Esophagus muscularis mucosa (tissue), 4 donors: ENCODE data around the gene USHBP1. TPM values are rescaled to one million over a fixed set of nuclear protein-coding genes. Genes with fewer than 3 reads are reported as not detected.

Experiments
- DNase-seq: peaks from one replicate; pipeline ENCODE4 v3.0.0-alpha.2; 2017; ENCODE audit errors: extremely low spot score
- H3K27ac ChIP-seq, 4 donors: fragments of 200-600 bp; sonication (generic); replicated peaks in 1 of 4; 1 replicate in 3 of 4; 2 replicates in 1 of 4; pipeline ENCODE4 v1.5.1; 2016 to 2019; ENCODE audit warnings: mild to moderate bottlenecking in 1 of 4
- H3K27me3 ChIP-seq, 4 donors: fragments of 200-600 bp; sonication (generic); one replicate each; pipeline versions ENCODE4 v1.5.1 to v1.6.0; 2016 to 2019
- H3K36me3 ChIP-seq, 4 donors: fragments of 200-600 bp; sonication (generic); one replicate each; pipeline ENCODE4 v1.5.1; 2016 to 2019
- H3K4me1 ChIP-seq, 4 donors: fragments of 200-600 bp; sonication (generic); one replicate each; pipeline ENCODE4 v1.5.1; 2016 to 2019
- H3K4me3 ChIP-seq, 4 donors: fragments of 200-600 bp; sonication (generic); 1 replicate in 2 of 4; 2 replicates in 2 of 4; pipeline ENCODE4 v1.5.1; 2016 to 2019; ENCODE audit warnings: mild to moderate bottlenecking in 4 of 4, moderate library complexity in 1 of 4
- H3K9me3 ChIP-seq, 4 donors: fragments of 200-600 bp; sonication (generic); 1 replicate in 3 of 4; 2 replicates in 1 of 4; pipeline ENCODE4 v1.5.1; 2016 to 2019
- EP300 ChIP-seq: sonication (generic); formaldehyde crosslinking; IDR thresholded peaks from one replicate; pipeline ENCODE4 v1.6.1; 2017; ENCODE audit warnings: antibody characterized with exemption
- POLR2A ChIP-seq: fragments of 450-650 bp; IDR thresholded peaks from one replicate; pipeline ENCODE4 v1.6.1; 2017; ENCODE audit warnings: antibody characterized with exemption, moderate library complexity, mild to moderate bottlenecking, low read depth
- POLR2AphosphoS5 ChIP-seq, 2 donors: sonication (generic); formaldehyde crosslinking; IDR thresholded peaks; one replicate each; pipeline ENCODE4 v1.6.1; 2017; ENCODE audit warnings: antibody characterized with exemption in 2 of 2
- WGBS: methylation state at CpG from one replicate; pipeline ENCODE4 v1.1.5; 2018; 5-methylcytosine and 5-hydroxymethylcytosine counted together
- intact Hi-C: fragments of 100-400 bp; cut with DNase I; formaldehyde crosslinking; loops from one replicate; pipeline ENCODE4 v1.15.1; 2023
- total RNA-seq, 4 donors: library from RNA; depleted of rRNA; stranded (reverse); fragments of >200 nt; gene quantifications; one replicate each; pipeline versions ENCODE4 v1.1.0 to v1.2.1, GENCODE V29; 2016
- TF ChIP-seq, protein P1 (sequence below), 3 experiments: fragments of 200-600 bp in 2 of 3; fragments of 450-650 bp in 1 of 3; sonication (generic) in 2 of 3; IDR thresholded peaks; one replicate each; pipeline ENCODE4 v1.5.1; 2017 to 2019; ENCODE audit warnings: antibody characterized with exemption in 3 of 3, mild to moderate bottlenecking in 2 of 3, moderate library complexity in 1 of 3

USHBP1 gene
- total RNA-seq, 4 donors from 2014 or later = 2.2 to 12.0 (median 6.3) TPM

DNA sequence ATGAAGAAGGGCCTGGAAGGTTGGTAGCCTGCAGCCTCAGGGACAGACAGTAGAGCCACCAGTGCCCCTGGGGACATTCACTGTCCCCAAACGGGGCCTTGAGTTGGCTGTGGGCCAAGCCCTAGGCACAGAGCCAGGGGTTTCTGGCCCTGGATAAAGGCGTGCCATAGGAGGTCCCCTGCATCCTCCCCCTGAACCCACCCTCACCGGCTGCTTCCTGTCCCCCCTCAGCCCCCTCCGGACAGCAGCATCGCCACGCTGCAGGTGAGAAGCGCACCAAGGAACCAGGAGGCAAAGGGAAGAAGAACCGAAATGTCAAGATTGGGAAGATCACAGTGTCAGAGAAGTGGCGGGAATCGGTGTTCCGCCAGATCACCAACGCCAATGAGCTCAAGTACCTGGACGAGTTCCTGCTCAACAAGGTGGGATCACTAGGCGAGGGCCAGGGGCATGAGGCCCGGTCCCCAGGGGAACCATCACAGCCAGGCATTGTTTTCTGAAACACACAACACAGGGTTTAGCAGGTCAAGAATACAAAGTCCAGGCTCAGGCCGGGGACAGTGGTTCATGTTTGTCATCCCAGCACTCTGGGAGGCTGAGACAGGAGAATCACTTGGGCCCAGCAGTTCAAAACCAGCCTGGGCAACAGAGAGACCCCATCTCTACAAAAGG lies 64.0 kb downstream of the USHBP1 start:
- TF ChIP-seq EP300 (no peak), POLR2AphosphoS5 (IDR thresholded peaks at IDR 0.05) (no peak), POLR2A (no peak)
- TF ChIP-seq, protein P1, sequence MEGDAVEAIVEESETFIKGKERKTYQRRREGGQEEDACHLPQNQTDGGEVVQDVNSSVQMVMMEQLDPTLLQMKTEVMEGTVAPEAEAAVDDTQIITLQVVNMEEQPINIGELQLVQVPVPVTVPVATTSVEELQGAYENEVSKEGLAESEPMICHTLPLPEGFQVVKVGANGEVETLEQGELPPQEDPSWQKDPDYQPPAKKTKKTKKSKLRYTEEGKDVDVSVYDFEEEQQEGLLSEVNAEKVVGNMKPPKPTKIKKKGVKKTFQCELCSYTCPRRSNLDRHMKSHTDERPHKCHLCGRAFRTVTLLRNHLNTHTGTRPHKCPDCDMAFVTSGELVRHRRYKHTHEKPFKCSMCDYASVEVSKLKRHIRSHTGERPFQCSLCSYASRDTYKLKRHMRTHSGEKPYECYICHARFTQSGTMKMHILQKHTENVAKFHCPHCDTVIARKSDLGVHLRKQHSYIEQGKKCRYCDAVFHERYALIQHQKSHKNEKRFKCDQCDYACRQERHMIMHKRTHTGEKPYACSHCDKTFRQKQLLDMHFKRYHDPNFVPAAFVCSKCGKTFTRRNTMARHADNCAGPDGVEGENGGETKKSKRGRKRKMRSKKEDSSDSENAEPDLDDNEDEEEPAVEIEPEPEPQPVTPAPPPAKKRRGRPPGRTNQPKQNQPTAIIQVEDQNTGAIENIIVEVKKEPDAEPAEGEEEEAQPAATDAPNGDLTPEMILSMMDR (IDR thresholded peaks at IDR 0.05) = no peak
- Histone ChIP-seq H3K9me3 (no peaks in the 10 kb centered on the region), H3K4me1 (no peaks in the 10 kb centered on the region), H3K4me3 (no peak overlapping the region), H3K36me3 (peaks cover 48 to 100% (median 79%) of the 10 kb centered on the region in 4 donors), H3K27ac (no peak overlapping the region), H3K27me3 (no peaks in the 10 kb centered on the region)
- intact Hi-C loops = no loop called here
- WGBS = 82% methylated on average over 14 of the region's 16 CpGs
- no peak for DNase-seq

Other genes with a start within 250 kb of the USHBP1 start
- gene CPAMD8, start 237.9 kb downstream of the USHBP1 start, total RNA-seq = 10 to 100 TPM in 3 of 4 donors, 1 to 10 TPM in 1; 9.6 to 21.0 (median 13.0) TPM
- 1 to 10 TPM; 3.3 to 6.6 (median 4.6) TPM for gene HAUS8, start 189.3 kb downstream of the USHBP1 start, total RNA-seq
- 10 to 100 TPM; 52.6 to 73.3 (median 57.7) TPM for gene MYO9B, start 189.0 kb downstream of the USHBP1 start, total RNA-seq
- 10 to 100 TPM; 20.7 to 26.2 (median 21.3) TPM for gene USE1, start 49.4 kb downstream of the USHBP1 start, total RNA-seq
- 10 to 100 TPM in 1 of 4 donors, 1 to 10 TPM in 3; 6.3 to 18.8 (median 7.8) TPM for gene OCEL1, start 38.5 kb downstream of the USHBP1 start, total RNA-seq
- gene NR2F6, start 18.8 kb downstream of the USHBP1 start, total RNA-seq = 10 to 100 TPM; 38.6 to 88.0 (median 61.2) TPM
- 10 to 100 TPM; 72.2 to 92.3 (median 82.5) TPM for gene BABAM1, start 2.7 kb upstream of the USHBP1 start, total RNA-seq
- 1 to 10 TPM in 2 of 4 donors, under 1 TPM in 2; under 0.01 to 3.0 (median 0.88) TPM for gene ANKLE1, start 17.2 kb upstream of the USHBP1 start, total RNA-seq
- 10 to 100 TPM; 14.7 to 35.4 (median 28.1) TPM for gene ABHD8, start 38.7 kb upstream of the USHBP1 start, total RNA-seq
- 100 to 1,000 TPM; 131 to 173 (median 147) TPM for gene MRPL34, start 41.1 kb upstream of the USHBP1 start, total RNA-seq
- 10 to 100 TPM; 12.0 to 25.4 (median 20.9) TPM for gene DDA1, start 44.8 kb upstream of the USHBP1 start, total RNA-seq
- 1 to 10 TPM; 2.9 to 7.4 (median 4.0) TPM for gene ANO8, start 70.1 kb upstream of the USHBP1 start, total RNA-seq
- 10 to 100 TPM in 2 of 4 donors, 1 to 10 TPM in 2; 8.7 to 13.3 (median 10.2) TPM for gene GTPBP3, start 72.8 kb upstream of the USHBP1 start, total RNA-seq
- gene PLVAP, start 112.6 kb upstream of the USHBP1 start, total RNA-seq = 100 to 1,000 TPM in 3 of 4 donors, 10 to 100 TPM in 1; 37.4 to 155 (median 117) TPM
- gene CCDC194, start 129.5 kb upstream of the USHBP1 start, total RNA-seq = not detected
- 10 to 100 TPM; 25.3 to 59.7 (median 51.0) TPM for gene BST2, start 140.9 kb upstream of the USHBP1 start, total RNA-seq
- 10 to 100 TPM; 24.5 to 66.1 (median 56.1) TPM for gene MVB12A, start 155.3 kb upstream of the USHBP1 start, total RNA-seq
- gene TMEM221, start 183.9 kb upstream of the USHBP1 start, total RNA-seq = under 1 TPM in 2 of 4 donors, not detected in 2; 0.26 to 0.75 TPM
- not detected for gene NXNL1, start 196.2 kb upstream of the USHBP1 start, total RNA-seq
- 10 to 100 TPM; 15.9 to 26.1 (median 19.4) TPM for gene SLC27A1, start 205.8 kb upstream of the USHBP1 start, total RNA-seq
- 10 to 100 TPM; 39.0 to 75.5 (median 49.9) TPM for gene PGLS, start 246.9 kb upstream of the USHBP1 start, total RNA-seq